Adrenal gland (tissue), 5 donors: Measurements from ENCODE around the gene FRY.

Experiments
- POLR2A ChIP-seq, 2 donors: fragments of 450-650 bp; IDR thresholded peaks; one replicate each; pipeline ENCODE4 v1.6.1; 2017; ENCODE audit warnings: antibody characterized with exemption in 2 of 2, mild to moderate bottlenecking in 2 of 2, moderate library complexity in 1 of 2
- TF ChIP-seq, protein P1 (sequence below), 6 experiments: fragments of 450-650 bp in 4 of 6; fragments of 200-600 bp in 2 of 6; sonication (generic) in 1 of 6; IDR thresholded peaks; 1 replicate in 5 of 6; 2 replicates in 1 of 6; pipeline versions ENCODE4 v1.5.1 to v1.8.0; 2016 to 2021; ENCODE audit warnings: antibody characterized with exemption in 6 of 6, mild to moderate bottlenecking in 2 of 6, moderate library complexity in 1 of 6
- donor health status: DM: no; HTN: no; CAD: no.

DNA sequence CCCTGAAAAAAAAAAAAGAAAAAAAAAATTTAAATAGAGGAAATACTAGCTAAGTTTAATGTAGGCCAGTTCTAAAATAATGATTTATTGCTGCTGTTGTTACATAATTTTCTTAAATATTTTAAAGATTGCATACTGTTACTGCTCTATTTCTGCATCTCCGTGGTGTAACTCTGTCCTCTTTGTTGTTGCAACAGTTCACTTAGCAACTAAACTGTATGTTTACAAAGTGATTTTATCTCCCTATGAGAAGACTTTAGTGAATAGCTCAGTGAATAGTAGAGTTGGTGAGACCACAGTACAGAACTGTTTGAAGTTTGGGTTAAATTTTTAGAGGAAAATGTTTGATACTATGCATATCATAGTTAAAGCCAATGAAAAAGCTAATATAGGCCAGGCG is 303.1 kb downstream of the FRY start:
- no peak for TF ChIP-seq POLR2A (IDR thresholded peaks at IDR 0.05)
- TF ChIP-seq, protein P1, sequence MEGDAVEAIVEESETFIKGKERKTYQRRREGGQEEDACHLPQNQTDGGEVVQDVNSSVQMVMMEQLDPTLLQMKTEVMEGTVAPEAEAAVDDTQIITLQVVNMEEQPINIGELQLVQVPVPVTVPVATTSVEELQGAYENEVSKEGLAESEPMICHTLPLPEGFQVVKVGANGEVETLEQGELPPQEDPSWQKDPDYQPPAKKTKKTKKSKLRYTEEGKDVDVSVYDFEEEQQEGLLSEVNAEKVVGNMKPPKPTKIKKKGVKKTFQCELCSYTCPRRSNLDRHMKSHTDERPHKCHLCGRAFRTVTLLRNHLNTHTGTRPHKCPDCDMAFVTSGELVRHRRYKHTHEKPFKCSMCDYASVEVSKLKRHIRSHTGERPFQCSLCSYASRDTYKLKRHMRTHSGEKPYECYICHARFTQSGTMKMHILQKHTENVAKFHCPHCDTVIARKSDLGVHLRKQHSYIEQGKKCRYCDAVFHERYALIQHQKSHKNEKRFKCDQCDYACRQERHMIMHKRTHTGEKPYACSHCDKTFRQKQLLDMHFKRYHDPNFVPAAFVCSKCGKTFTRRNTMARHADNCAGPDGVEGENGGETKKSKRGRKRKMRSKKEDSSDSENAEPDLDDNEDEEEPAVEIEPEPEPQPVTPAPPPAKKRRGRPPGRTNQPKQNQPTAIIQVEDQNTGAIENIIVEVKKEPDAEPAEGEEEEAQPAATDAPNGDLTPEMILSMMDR (IDR thresholded peaks at IDR 0.05), result no peak
